ENCODE measurements around the gene ZNF274. TPM values are rescaled to one million over a fixed set of nuclear protein-coding genes. Genes with fewer than 3 reads are reported as not detected.

Gene ZNF274
- total RNA-seq, 1 donor from 2014 or later = 27.2 TPM

GRCh38 chr19:58154287-58154678, 28.6 kb upstream of the ZNF274 start:
- Mint-ChIP-seq H3K4me1 (ENCODE audit: unreplicated experiment) (peaks cover 12% of the 10 kb centered on the region), H3K27me3 (no peaks in the 10 kb centered on the region), H3K4me3 (peak overlapping the region; percentile 96), H3K36me3 (peaks cover 10% of the 10 kb centered on the region), H3K9me3 (peaks cover 7% of the 10 kb centered on the region), H3K27ac (peak overlapping the region; percentile 96)
- DNase-seq (ENCODE audit: extremely low spot score, unreplicated experiment) = no peak
- TF ChIP-seq CTCF (conservative IDR thresholded peaks at IDR 0.05) = no peak

GRCh38 chr19:58154679-58155648, 27.9 kb upstream of the ZNF274 start:
- TF ChIP-seq CTCF (conservative IDR thresholded peaks at IDR 0.05) = peak; percentile 100
- peaks cover under 1% of the 10 kb centered on the region for H3K9me3 Mint-ChIP-seq
- H3K36me3 Mint-ChIP-seq = peaks cover 6% of the 10 kb centered on the region
- H3K4me3 Mint-ChIP-seq = peak overlapping the region; percentile 96
- no peaks in the 10 kb centered on the region for H3K27me3 Mint-ChIP-seq
- H3K4me1 Mint-ChIP-seq (ENCODE audit: unreplicated experiment) = peaks cover 6% of the 10 kb centered on the region
- H3K27ac Mint-ChIP-seq = peak overlapping the region; percentile 96
- DNase-seq (ENCODE audit: extremely low spot score, unreplicated experiment) = peak; percentile 99

GRCh38 chr19:58157045-58157728, 25.7 kb upstream of the ZNF274 start:
- no peak overlapping the region for H3K4me3 Mint-ChIP-seq
- no peak for DNase-seq (ENCODE audit: extremely low spot score, unreplicated experiment)

GRCh38 chr19:58166268-58166667, 16.6 kb upstream of the ZNF274 start:
- peaks cover 20% of the 10 kb centered on the region for H3K9me3 Mint-ChIP-seq
- H3K36me3 Mint-ChIP-seq = peaks cover 4% of the 10 kb centered on the region

More at GRCh38 chr19:58157045-58157728, 25.7 kb upstream of the ZNF274 start:
- no peaks in the 10 kb centered on the region for H3K27me3 Mint-ChIP-seq
- no peak overlapping the region for H3K27ac Mint-ChIP-seq
- no peak for TF ChIP-seq CTCF (conservative IDR thresholded peaks at IDR 0.05)
- H3K36me3 Mint-ChIP-seq = peaks cover 4% of the 10 kb centered on the region
- H3K9me3 Mint-ChIP-seq = peaks cover 4% of the 10 kb centered on the region
- H3K4me1 Mint-ChIP-seq (ENCODE audit: unreplicated experiment) = peaks cover 4% of the 10 kb centered on the region

More at GRCh38 chr19:58166268-58166667, 16.6 kb upstream of the ZNF274 start:
- H3K4me3 Mint-ChIP-seq = no peak overlapping the region
- H3K27me3 Mint-ChIP-seq = no peaks in the 10 kb centered on the region
- H3K4me1 Mint-ChIP-seq (ENCODE audit: unreplicated experiment) = no peaks in the 10 kb centered on the region
- TF ChIP-seq CTCF (conservative IDR thresholded peaks at IDR 0.05) = no peak
- no peak for DNase-seq (ENCODE audit: extremely low spot score, unreplicated experiment)
- no peak overlapping the region for H3K27ac Mint-ChIP-seq

Measured in type B pancreatic cell (in vitro differentiated cells).